NCI-H1436 treated with DMSO at 0.1 percent for 48 hours (cell line): Measurements from ENCODE around the gene APOL5.
A peak's percentile ranks its signal among the peaks of the same experiment; 100 is the strongest.

ENCODE experiments used
- DNase-seq: peaks from one replicate; lab custom pipeline; 2025; lab: John Stamatoyannopoulos, UW

The APOL5 gene

GRCh38 chr22:35742342-35743100, 24.8 kb downstream of the APOL5 start:
- DNase-seq: no peak

GRCh38 chr22:35743326-35743860, 25.7 kb downstream of the APOL5 start:
- no peak for DNase-seq

- no peak for DNase-seq
Measured at GRCh38 chr22:35746248-35746647, 28.6 kb downstream of the APOL5 start.

- DNase-seq: no peak
Measured at GRCh38 chr22:35746946-35747703, 29.5 kb downstream of the APOL5 start.

- no peak for DNase-seq
Measured at GRCh38 chr22:35749808-35750207, 32.1 kb downstream of the APOL5 start.

- DNase-seq: no peak
Measured at GRCh38 chr22:35752006-35752862, 34.6 kb downstream of the APOL5 start.

- no peak for DNase-seq
Measured at GRCh38 chr22:35752863-35753189, 35.2 kb downstream of the APOL5 start.

GRCh38 chr22:35754761-35755160, 37.1 kb downstream of the APOL5 start:
- no peak for DNase-seq

- no peak for DNase-seq
Measured at GRCh38 chr22:35756722-35757121, 39.0 kb downstream of the APOL5 start.

- no peak for DNase-seq
Measured at GRCh38 chr22:35758394-35758793, 40.7 kb downstream of the APOL5 start.

- DNase-seq: no peak
Measured at GRCh38 chr22:35761037-35761436, 43.4 kb downstream of the APOL5 start.

- peak; percentile 14 for DNase-seq
Measured at GRCh38 chr22:35766654-35767580, 49.2 kb downstream of the APOL5 start.

- no peak for DNase-seq
Measured at GRCh38 chr22:35769974-35770373, 52.3 kb downstream of the APOL5 start.

GRCh38 chr22:35775339-35775738, 57.7 kb downstream of the APOL5 start:
- no peak for DNase-seq

GRCh38 chr22:35777335-35777975, 59.8 kb downstream of the APOL5 start:
- DNase-seq: no peak
